Pancreas (tissue), 10 donors: Measurements from ENCODE around the gene CAMTA2. TPM values are rescaled to one million over a fixed set of nuclear protein-coding genes. Genes with fewer than 3 reads are reported as not detected.
A peak's percentile ranks its signal among the peaks of the same experiment; 100 is the strongest.
"Not testable (repeated sequence)": the region's sequence is repeated elsewhere in the genome, so short reads cannot be mapped to it uniquely, and the experiment has no call there.

ENCODE experiments used
- ATAC-seq, 4 donors: fragments of 200-7000 bp; cut with Tn5 transposase; one replicate each; pipeline versions ENCODE4 v1.8.0 to v1.9.1; 2020; ENCODE audit warnings: mild to moderate bottlenecking in 4 of 4, moderate library complexity in 4 of 4
- DNase-seq, 6 donors: peaks; one replicate each; pipeline ENCODE4 v3.0.0-alpha.2; 2020
- FAIRE-seq: peaks from 2 replicates; lab custom pipeline; 2012; peaks lifted over from hg19 to GRCh38; lab: Jason Lieb, UNC
- H3K27ac ChIP-seq, 4 donors: fragments of 200-600 bp; sonication (generic); 1 replicate in 3 of 4; 2 replicates in 1 of 4; pipeline versions ENCODE4 v1.5.0 to v1.8.0; 2020
- H3K27me3 ChIP-seq, 4 donors: fragments of 200-600 bp; one replicate each; pipeline ENCODE4 v1.8.0; 2021
- H3K36me3 ChIP-seq, 3 donors: fragments of 200-600 bp; sonication (generic) in 1 of 3; one replicate each; pipeline versions ENCODE4 v1.5.0 to v1.8.0; 2020 to 2021
- H3K4me1 ChIP-seq, 3 donors: fragments of 200-600 bp; one replicate each; pipeline ENCODE4 v1.8.0; 2021
- H3K4me3 ChIP-seq, 4 donors: fragments of 200-600 bp; sonication (generic) in 2 of 4; one replicate each; pipeline versions ENCODE4 v1.5.0 to v1.8.0; 2020 to 2021
- H3K9me3 ChIP-seq, 4 donors: fragments of 200-600 bp; one replicate each; pipeline ENCODE4 v1.8.0; 2021
- WGBS, 2 donors: extraction: QIAGEN DNeasy Blood & Tissue Kit; methylation state at CpG; one replicate each; pipeline ENCODE4 v1.1.7; 2013; 5-methylcytosine and 5-hydroxymethylcytosine counted together
- intact Hi-C, 3 donors: fragments of 100-400 bp; cut with DNase I; formaldehyde crosslinking; loops; one replicate each; pipeline versions ENCODE4 v1.11.1 to v1.14.2; 2022
- polyA plus RNA-seq, 2 donors: library from polyadenylated mRNA; stranded (reverse); fragments of 200-250 nt; gene quantifications; one replicate each; pipeline ENCODE4 v1.2.3, GENCODE V29; 2013
- total RNA-seq, 6 donors: library from RNA; stranded (reverse); fragmentation: NEBNext Ultra II Directional in 4 of 6; extraction: Animal tissue kit (Norgen Biotek cat#: 25700) in 4 of 6; gene quantifications; one replicate each; pipeline versions ENCODE4 v1.2.1 to v1.2.4, GENCODE V29; 2021 to 2023
- TF ChIP-seq, protein P1 (sequence below), 4 donors: fragments of 200-600 bp; sonication (generic) in 3 of 4; IDR thresholded peaks; one replicate each; pipeline versions ENCODE4 v1.5.0 to v1.8.0; 2021; ENCODE audit warnings: antibody characterized with exemption in 4 of 4
- donor health status: healthy with polysubstance abuse.
- donor health status: DM: no; HTN: no; CAD: no; lungs with moderate emphysema.
- donor health status: DM: no; HTN: no; CAD: no.
- donor health status: control.
- donor health status: control.
- donor health status: Bipolar disorder and iron deficiency.
- donor health status: DM: yes; HTN: yes; CAD: no.
- donor health status: DM: no; HTN: no; CAD: no.
- donor health status: DM: no; HTN: no; CAD: no.
- donor health status: DM: yes; HTN: yes; CAD: no.

CAMTA2 gene
- total and polyA plus RNA-seq, 8 donors, result 13.6 to 86.3 (median 20.7) TPM

DNA sequence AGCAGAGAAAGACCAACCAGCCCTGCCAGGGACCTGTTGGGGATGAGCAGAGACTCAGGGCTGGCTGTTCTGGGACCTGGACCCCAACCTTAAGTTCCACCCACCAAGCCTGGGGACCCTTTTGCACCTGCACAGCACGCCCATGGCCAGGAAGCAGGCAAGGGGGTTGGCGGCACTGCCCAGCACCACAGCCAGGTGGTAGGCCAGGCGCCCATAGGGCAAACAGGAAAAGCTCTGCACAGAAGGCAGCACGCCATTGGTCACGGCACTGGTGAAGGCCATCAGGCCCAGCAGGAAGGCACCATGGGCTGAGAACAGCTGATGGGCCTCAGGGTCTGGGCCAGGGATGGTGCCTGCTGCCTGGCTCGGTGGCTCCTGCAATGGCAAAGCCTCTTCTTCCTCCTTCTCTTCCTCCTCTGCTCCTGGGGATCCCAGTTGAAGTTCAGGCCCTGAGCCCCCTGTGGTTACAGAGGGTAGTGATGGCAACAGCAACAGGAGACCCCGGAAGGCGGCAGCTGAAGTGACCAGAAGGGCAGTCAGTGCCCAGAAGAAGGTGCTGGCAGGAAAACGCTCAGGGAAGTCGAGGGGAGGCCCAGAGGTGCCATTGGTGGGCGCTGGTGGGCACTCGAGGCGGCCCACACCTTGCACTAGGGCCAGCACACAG, 46.0 kb upstream of the CAMTA2 start:
- Histone ChIP-seq H3K4me1 (no peaks in the 10 kb centered on the region), H3K36me3 (no peaks in the 10 kb centered on the region), H3K4me3 (no peak overlapping the region), H3K27ac (no peak overlapping the region), H3K9me3 (no peaks in the 10 kb centered on the region), H3K27me3 (no peaks in the 10 kb centered on the region)
- intact Hi-C loops, result no loop called here
- ATAC-seq (no peak), FAIRE-seq (no peak), DNase-seq (peak in 1 of 6 donors; percentile 52)
- WGBS, 2 donors, result 79 to 89% methylated on average over 13 of the region's 13 CpGs
- TF ChIP-seq, protein P1, sequence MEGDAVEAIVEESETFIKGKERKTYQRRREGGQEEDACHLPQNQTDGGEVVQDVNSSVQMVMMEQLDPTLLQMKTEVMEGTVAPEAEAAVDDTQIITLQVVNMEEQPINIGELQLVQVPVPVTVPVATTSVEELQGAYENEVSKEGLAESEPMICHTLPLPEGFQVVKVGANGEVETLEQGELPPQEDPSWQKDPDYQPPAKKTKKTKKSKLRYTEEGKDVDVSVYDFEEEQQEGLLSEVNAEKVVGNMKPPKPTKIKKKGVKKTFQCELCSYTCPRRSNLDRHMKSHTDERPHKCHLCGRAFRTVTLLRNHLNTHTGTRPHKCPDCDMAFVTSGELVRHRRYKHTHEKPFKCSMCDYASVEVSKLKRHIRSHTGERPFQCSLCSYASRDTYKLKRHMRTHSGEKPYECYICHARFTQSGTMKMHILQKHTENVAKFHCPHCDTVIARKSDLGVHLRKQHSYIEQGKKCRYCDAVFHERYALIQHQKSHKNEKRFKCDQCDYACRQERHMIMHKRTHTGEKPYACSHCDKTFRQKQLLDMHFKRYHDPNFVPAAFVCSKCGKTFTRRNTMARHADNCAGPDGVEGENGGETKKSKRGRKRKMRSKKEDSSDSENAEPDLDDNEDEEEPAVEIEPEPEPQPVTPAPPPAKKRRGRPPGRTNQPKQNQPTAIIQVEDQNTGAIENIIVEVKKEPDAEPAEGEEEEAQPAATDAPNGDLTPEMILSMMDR (IDR thresholded peaks at IDR 0.05), result no peak

DNA sequence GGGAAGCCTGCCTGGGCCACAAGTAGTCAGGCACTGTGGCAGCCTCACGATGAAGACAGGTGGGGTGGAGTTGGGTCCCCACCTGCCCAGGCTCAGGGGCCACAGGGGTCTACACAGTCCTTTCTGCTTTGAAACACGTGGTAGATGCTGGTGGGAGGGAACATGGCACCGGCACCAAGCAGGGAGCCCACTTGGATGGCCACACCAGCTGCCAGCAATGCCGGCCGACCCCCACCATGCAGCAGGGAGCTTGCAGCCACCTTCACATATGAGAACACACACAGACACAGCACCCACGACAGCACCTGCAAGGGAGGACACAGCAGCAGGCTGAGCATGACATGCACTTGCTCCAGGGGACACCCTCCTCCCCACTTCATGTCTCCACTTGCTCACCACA, 45.4 kb upstream of the CAMTA2 start:
- Histone ChIP-seq H3K27ac (no peak overlapping the region), H3K4me1 (no peaks in the 10 kb centered on the region), H3K36me3 (no peaks in the 10 kb centered on the region), H3K4me3 (no peak overlapping the region), H3K27me3 (no peaks in the 10 kb centered on the region), H3K9me3 (no peaks in the 10 kb centered on the region)
- ATAC-seq (no peak), FAIRE-seq (no peak), DNase-seq (peak in 1 of 6 donors; percentile 51)
- TF ChIP-seq, protein P1 (IDR thresholded peaks at IDR 0.05), result no peak
- intact Hi-C loops, result no loop called here
- WGBS, 2 donors, result 77 to 85% methylated on average over 6 of the region's 6 CpGs

DNA sequence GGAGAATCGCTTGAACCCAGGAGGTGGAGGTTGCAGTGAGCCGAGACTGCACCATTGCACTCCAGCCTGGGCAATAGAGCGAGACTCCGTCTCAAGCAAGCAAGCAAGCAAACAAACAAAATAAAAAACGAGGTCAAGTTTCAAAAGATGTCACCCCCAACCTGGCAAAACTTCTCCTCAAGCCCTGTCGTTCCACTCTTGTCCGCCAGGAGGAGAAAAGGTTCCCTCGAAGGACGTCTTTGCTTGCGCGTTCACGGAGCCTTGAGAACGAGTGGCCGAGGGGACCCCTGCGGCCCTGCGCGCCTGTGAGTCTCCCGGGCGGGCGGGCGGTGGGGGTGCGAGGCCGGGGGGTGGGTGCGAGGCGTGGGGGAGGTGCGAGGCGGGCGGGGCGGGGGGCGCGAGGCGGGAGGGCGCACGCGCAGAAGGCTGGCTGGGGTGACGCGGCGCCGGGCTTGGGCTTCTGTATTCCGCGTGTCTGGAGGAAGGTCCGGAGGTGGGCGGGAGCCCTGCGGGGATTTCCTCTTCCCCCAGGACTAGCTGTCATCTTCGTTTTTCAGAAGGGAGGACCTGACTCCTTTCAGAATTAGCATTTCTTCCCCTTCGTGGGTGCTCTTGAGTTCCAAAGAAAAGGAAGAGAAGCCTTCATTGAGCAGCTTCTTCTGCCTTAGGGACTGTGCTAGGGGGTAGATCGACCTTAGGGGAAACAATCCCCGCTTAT, 44.0 kb upstream of the CAMTA2 start:
- intact Hi-C loops, result no loop called here
- ATAC-seq, result peak; percentile 67 to 89 (median 84)
- no peak for FAIRE-seq
- Histone ChIP-seq H3K4me1 (no peaks in the 10 kb centered on the region), H3K9me3 (no peaks in the 10 kb centered on the region), H3K4me3 (peak overlapping the region; percentile 2 to 42 (median 24)), H3K27me3 (no peaks in the 10 kb centered on the region), H3K27ac (peak overlapping the region in 1 of 4 donors; percentile 44), H3K36me3 (no peaks in the 10 kb centered on the region)
- DNase-seq, result peak; percentile 60 to 84 (median 77)
- TF ChIP-seq, protein P1 (IDR thresholded peaks at IDR 0.05), result peak; percentile 55 to 76 (median 71)
- WGBS, 2 donors, result 3% methylated on average over 48 of the region's 48 CpGs

DNA sequence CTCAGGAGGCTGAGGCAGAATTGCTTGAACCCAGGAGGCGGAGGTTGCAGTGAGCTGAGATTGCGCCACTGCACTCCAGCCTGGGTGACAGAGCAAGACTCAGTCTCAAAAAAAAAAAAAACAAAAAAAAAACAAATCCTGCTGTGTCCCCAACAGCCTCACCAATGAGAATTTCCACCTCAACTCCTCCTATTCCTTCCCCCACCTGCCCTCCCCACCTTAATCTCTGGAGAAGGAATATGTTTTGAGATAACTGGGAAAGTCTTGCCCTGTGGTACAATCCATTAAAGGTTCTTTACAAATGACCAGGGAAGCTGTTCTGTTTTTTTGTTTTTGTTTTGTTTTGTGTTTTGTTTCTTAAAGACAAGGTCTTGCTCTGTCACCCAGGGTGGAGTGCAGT, 42.7 kb upstream of the CAMTA2 start:
- ATAC-seq, H3K27me3 ChIP-seq, FAIRE-seq, DNase-seq, H3K27ac ChIP-seq, H3K4me1 ChIP-seq, H3K36me3 ChIP-seq, H3K4me3 ChIP-seq, H3K9me3 ChIP-seq, intact Hi-C loops: not testable (repeated sequence)
- WGBS, 2 donors, result 91 to 93% methylated on average over 2 of the region's 2 CpGs

DNA sequence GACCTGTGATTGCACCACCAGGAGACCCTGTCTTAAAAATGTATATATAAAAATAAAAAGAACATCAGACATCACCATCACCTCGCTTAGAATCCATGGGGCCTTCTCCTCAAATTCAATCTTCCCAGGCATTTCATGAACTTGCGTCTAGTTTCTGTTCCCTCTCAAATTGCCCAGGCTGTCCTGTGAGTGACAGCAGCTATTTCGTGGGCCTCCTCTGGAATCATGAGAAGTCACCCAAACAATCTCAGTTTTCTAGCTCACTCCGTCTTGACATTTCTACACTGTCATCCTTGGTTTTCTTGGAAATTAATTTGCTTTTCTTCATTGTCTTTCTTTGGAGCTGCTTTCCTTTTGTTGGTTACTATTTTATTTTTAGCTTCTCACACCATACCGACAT, 40.4 kb upstream of the CAMTA2 start:
- no peak for ATAC-seq
- no peaks in the 10 kb centered on the region for H3K27me3 ChIP-seq
- DNase-seq, result no peak
- no peaks in the 10 kb centered on the region for H3K4me1 ChIP-seq
- 61 to 72% methylated on average over 5 of the region's 5 CpGs for WGBS, 2 donors
- no peak overlapping the region for H3K4me3 ChIP-seq
- H3K9me3 ChIP-seq, result no peaks in the 10 kb centered on the region
- H3K36me3 ChIP-seq, result peaks cover 0 to 10% (median 0%) of the 10 kb centered on the region in 3 donors
- intact Hi-C loops, result no loop called here
- no peak for FAIRE-seq
- TF ChIP-seq, protein P1 (IDR thresholded peaks at IDR 0.05), result no peak
- H3K27ac ChIP-seq, result no peak overlapping the region
